K562 (cell line): ENCODE data around the gene RRAS. TPM values are rescaled to one million over a fixed set of nuclear protein-coding genes. Genes with fewer than 3 reads are reported as not detected.

Experiments used
- BRF1 ChIP-seq: IDR thresholded peaks from 3 replicates; pipeline ENCODE4 v1.6.1; 2011; ENCODE audit warnings: borderline replicate concordance, mild to moderate bottlenecking; ENCODE audit not compliant: insufficient read length; ENCODE audit errors: extremely low read depth
- DNMT1 ChIP-seq: fragments of 450-650 bp; IDR thresholded peaks from 2 replicates; pipeline ENCODE4 v1.6.1; 2016; ENCODE audit warnings: antibody characterized with exemption, mild to moderate bottlenecking
- FOXM1 ChIP-seq, 2 experiments: fragments of 450-650 bp in 1 of 2; sonication (generic) in 1 of 2; formaldehyde crosslinking in 1 of 2; IDR thresholded peaks; 2 replicates each; pipeline versions ENCODE4 v1.6.1 to v1.9.0; 2017 to 2022; ENCODE audit warnings: low read depth in 2 of 2, mild to moderate bottlenecking in 2 of 2, missing genetic modification reagents in 1 of 2, moderate library complexity in 1 of 2
- GATAD2A ChIP-seq: fragments of 450-650 bp; IDR thresholded peaks from 2 replicates; pipeline ENCODE4 v1.6.1; 2017
- HES1 ChIP-seq: fragments of 450-650 bp; IDR thresholded peaks from 2 replicates; pipeline ENCODE4 v1.6.1; 2016; ENCODE audit warnings: low read depth, mild to moderate bottlenecking, moderate library complexity
- IRF2 ChIP-seq: sonication (generic); formaldehyde crosslinking; IDR thresholded peaks from 2 replicates; pipeline ENCODE4 v1.8.1; 2022; ENCODE audit warnings: mild to moderate bottlenecking, missing genetic modification reagents
- NR2C2 ChIP-seq, 2 experiments: fragments of 200-800 bp in 1 of 2; sonication (Bioruptor generic) in 1 of 2; sonication (generic) in 1 of 2; formaldehyde crosslinking in 1 of 2; IDR thresholded peaks; 2 replicates each; pipeline versions ENCODE4 v1.6.1 to v1.8.0; 2016 to 2022; ENCODE audit warnings: mild to moderate bottlenecking in 1 of 2, missing compliant biosample characterization in 1 of 2, missing genetic modification characterization in 1 of 2, missing genetic modification reagents in 1 of 2
- ZBTB43 ChIP-seq: sonication (generic); formaldehyde crosslinking; IDR thresholded peaks from 2 replicates; pipeline ENCODE4 v1.8.0; 2023; ENCODE audit warnings: mild to moderate bottlenecking, missing genetic modification reagents
- ZFP1 ChIP-seq: fragments of 450-650 bp; formaldehyde crosslinking; IDR thresholded peaks from 2 replicates; pipeline ENCODE4 v1.4.0; 2020; ENCODE audit warnings: mild to moderate bottlenecking, mixed read lengths
- ZKSCAN8 ChIP-seq: fragments of 200-800 bp; sonication (Bioruptor generic); IDR thresholded peaks from 2 replicates; pipeline ENCODE4 v1.6.1; 2016; ENCODE audit warnings: missing genetic modification characterization, missing compliant biosample characterization
- ZNF239 ChIP-seq: fragments of 250-450 bp; sonication (Bioruptor Pico); IDR thresholded peaks from 2 replicates; pipeline ENCODE4 v1.4.0; 2020; ENCODE audit warnings: mild to moderate bottlenecking
- ZNF586 ChIP-seq: fragments of 450-650 bp; formaldehyde crosslinking; conservative IDR thresholded peaks from 2 replicates; pipeline ENCODE4 v1.4.0; 2020; ENCODE audit warnings: mild to moderate bottlenecking, moderate library complexity
- ZNF717 ChIP-seq: fragments of 250-450 bp; sonication (Bioruptor Pico); IDR thresholded peaks from 2 replicates; pipeline ENCODE4 v1.5.0; 2021
- polyA plus RNA-seq, 8 experiments: library from polyadenylated mRNA; depleted of rRNA in 4 of 8; stranded (reverse) in 5 of 8; unstranded in 3 of 8; fragments of >200 nt; fragmentation: Nextera tagmentation in 2 of 8; fragmentation: Illumina TruSeq in 1 of 8; extraction: Ambion mirVana in 2 of 8; extraction: Trizol in 1 of 8; gene quantifications; 2 replicates each; pipeline versions ENCODE4 v1.2.1 to v1.2.3, GENCODE V29; 2011 to 2014; ENCODE audit warnings: inconsistent platforms in 1 of 8, missing spikeins in 1 of 8
- total RNA-seq, 7 experiments: library from RNA; depleted of rRNA in 6 of 7; stranded (reverse); fragments of >200 nt in 6 of 7; fragmentation: Illumina TruSeq in 2 of 7; extraction: Trizol in 2 of 7; gene quantifications; 2 replicates each; pipeline versions ENCODE4 v1.2.1 to v1.2.3, GENCODE V29; 2011 to 2021; ENCODE audit warnings: low replicate concordance in 1 of 7
- TF ChIP-seq, protein P1 (sequence below): fragments of 250-450 bp; sonication (Bioruptor Pico); IDR thresholded peaks from 2 replicates; pipeline ENCODE4 v1.5.0; 2020; ENCODE audit warnings: mild to moderate bottlenecking, borderline replicate concordance
- TF ChIP-seq, protein P2 (sequence below): IDR thresholded peaks from 2 replicates; pipeline ENCODE4 v1.6.1; 2011; ENCODE audit not compliant: insufficient read length; ENCODE audit errors: extremely low read depth
- TF ChIP-seq, protein P3 (sequence below): fragments of 250-450 bp; sonication (Bioruptor Pico); IDR thresholded peaks from 2 replicates; pipeline ENCODE4 v1.4.0; 2020

Gene RRAS
- total and polyA plus RNA-seq, 9 of the 15 experiments (the other 6 are each of a cell fraction or from before 2014, with no cell fraction given) = 0.70 to 17.3 (median 8.2) TPM

DNA sequence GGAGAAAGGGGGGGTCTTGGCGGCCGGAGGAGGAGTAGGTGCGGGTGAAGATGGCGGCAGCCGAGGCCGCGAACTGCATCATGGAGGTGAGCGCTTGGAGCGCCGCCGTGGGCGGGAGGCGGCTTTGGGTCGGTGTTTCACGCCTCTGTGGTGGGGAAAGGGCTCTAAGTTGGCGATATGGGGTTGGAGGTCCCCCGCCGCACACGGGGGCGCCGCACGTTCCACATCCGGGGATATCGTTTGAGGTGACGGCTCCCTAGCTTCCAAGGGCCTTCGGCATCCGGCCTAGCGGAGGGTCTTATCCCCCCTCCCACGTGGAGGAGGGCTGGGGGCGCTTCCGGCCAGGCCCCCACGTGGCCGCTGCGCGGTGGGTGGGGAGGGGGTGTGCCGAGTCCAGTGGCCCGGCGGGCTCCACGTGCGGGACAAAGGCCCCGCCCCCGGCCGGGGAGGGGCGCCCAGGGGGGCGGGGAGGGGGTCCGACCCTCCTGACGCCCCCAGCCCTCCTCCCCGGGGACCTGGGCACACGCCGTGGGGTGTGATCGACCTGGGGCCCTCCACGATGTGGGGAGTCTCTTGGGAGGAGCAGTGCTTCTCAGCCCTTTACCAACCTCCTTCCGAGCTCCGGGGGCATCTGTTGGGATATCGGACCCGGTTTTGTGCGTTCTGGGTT is 37.4 kb upstream of the RRAS start, which contains the start of gene PRMT1 (continued):
- TF ChIP-seq IRF2 = no peak
- no peak for TF ChIP-seq ZNF239 (CRISPR knock-in tag)
- TF ChIP-seq, protein P1, sequence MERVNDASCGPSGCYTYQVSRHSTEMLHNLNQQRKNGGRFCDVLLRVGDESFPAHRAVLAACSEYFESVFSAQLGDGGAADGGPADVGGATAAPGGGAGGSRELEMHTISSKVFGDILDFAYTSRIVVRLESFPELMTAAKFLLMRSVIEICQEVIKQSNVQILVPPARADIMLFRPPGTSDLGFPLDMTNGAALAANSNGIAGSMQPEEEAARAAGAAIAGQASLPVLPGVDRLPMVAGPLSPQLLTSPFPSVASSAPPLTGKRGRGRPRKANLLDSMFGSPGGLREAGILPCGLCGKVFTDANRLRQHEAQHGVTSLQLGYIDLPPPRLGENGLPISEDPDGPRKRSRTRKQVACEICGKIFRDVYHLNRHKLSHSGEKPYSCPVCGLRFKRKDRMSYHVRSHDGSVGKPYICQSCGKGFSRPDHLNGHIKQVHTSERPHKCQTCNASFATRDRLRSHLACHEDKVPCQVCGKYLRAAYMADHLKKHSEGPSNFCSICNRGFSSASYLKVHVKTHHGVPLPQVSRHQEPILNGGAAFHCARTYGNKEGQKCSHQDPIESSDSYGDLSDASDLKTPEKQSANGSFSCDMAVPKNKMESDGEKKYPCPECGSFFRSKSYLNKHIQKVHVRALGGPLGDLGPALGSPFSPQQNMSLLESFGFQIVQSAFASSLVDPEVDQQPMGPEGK (CRISPR knock-in tag) = no peak
- TF ChIP-seq GATAD2A = no peak
- TF ChIP-seq DNMT1 = no peak
- no peak for TF ChIP-seq NR2C2 (CRISPR knock-in tag; IDR thresholded peaks at IDR 0.05)
- peak; percentile 91 for TF ChIP-seq NR2C2 (tag; IDR thresholded peaks at IDR 0.05)
- no peak for TF ChIP-seq ZBTB43 (CRISPR knock-in tag)
- TF ChIP-seq ZNF717 = no peak
- no peak for TF ChIP-seq FOXM1 (IDR thresholded peaks at IDR 0.05; ENCODE audit: low read depth)
- peak; percentile 43; the same call in 1 of the 2 replicates for TF ChIP-seq FOXM1 (CRISPR knock-in tag; IDR thresholded peaks at IDR 0.05; ENCODE audit: low read depth)
- TF ChIP-seq ZKSCAN8 (CRISPR knock-in tag) = no peak
- TF ChIP-seq, protein P2, sequence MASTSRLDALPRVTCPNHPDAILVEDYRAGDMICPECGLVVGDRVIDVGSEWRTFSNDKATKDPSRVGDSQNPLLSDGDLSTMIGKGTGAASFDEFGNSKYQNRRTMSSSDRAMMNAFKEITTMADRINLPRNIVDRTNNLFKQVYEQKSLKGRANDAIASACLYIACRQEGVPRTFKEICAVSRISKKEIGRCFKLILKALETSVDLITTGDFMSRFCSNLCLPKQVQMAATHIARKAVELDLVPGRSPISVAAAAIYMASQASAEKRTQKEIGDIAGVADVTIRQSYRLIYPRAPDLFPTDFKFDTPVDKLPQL = no peak
- TF ChIP-seq HES1 = no peak
- TF ChIP-seq, protein P3, sequence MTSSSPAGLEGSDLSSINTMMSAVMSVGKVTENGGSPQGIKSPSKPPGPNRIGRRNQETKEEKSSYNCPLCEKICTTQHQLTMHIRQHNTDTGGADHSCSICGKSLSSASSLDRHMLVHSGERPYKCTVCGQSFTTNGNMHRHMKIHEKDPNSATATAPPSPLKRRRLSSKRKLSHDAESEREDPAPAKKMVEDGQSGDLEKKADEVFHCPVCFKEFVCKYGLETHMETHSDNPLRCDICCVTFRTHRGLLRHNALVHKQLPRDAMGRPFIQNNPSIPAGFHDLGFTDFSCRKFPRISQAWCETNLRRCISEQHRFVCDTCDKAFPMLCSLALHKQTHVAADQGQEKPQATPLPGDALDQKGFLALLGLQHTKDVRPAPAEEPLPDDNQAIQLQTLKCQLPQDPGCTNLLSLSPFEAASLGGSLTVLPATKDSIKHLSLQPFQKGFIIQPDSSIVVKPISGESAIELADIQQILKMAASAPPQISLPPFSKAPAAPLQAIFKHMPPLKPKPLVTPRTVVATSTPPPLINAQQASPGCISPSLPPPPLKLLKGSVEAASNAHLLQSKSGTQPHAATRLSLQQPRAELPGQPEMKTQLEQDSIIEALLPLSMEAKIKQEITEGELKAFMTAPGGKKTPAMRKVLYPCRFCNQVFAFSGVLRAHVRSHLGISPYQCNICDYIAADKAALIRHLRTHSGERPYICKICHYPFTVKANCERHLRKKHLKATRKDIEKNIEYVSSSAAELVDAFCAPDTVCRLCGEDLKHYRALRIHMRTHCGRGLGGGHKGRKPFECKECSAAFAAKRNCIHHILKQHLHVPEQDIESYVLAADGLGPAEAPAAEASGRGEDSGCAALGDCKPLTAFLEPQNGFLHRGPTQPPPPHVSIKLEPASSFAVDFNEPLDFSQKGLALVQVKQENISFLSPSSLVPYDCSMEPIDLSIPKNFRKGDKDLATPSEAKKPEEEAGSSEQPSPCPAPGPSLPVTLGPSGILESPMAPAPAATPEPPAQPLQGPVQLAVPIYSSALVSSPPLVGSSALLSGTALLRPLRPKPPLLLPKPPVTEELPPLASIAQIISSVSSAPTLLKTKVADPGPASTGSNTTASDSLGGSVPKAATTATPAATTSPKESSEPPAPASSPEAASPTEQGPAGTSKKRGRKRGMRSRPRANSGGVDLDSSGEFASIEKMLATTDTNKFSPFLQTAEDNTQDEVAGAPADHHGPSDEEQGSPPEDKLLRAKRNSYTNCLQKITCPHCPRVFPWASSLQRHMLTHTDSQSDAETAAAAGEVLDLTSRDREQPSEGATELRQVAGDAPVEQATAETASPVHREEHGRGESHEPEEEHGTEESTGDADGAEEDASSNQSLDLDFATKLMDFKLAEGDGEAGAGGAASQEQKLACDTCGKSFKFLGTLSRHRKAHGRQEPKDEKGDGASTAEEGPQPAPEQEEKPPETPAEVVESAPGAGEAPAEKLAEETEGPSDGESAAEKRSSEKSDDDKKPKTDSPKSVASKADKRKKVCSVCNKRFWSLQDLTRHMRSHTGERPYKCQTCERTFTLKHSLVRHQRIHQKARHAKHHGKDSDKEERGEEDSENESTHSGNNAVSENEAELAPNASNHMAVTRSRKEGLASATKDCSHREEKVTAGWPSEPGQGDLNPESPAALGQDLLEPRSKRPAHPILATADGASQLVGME = peak; percentile 52; the same call in 1 of the 2 replicates
- TF ChIP-seq BRF1 = no peak
- TF ChIP-seq ZFP1 (CRISPR knock-in tag) = no peak
- TF ChIP-seq ZNF586 (CRISPR knock-in tag) = no peak
